Neural cell (in vitro differentiated cells): ENCODE results near the gene GNG12. TPM values are rescaled to one million over a fixed set of nuclear protein-coding genes. Genes with fewer than 3 reads are reported as not detected.

Experiments used
- H2AFZ ChIP-seq: fragments of 200-600, 300-800 bp; sonication (generic), shearing (Covaris generic); 2 replicates; pipeline ENCODE4 v1.6.0; 2014; ENCODE audit warnings: low read depth, mild to moderate bottlenecking, antibody characterized with exemption, low read length, moderate library complexity
- H3F3A ChIP-seq: fragments of 200-600 bp; shearing (Covaris generic); 2 replicates; pipeline ENCODE4 v1.6.1; 2016; ENCODE audit warnings: mild to moderate bottlenecking, moderate library complexity, mixed read lengths, antibody characterized with exemption, low read length; ENCODE audit not compliant: insufficient read depth, poor library complexity, severe bottlenecking
- H3K27ac ChIP-seq: fragments of 200-600, 300-800 bp; sonication (generic), shearing (Covaris generic); 2 replicates; pipeline ENCODE4 v1.5.1; 2014; ENCODE audit warnings: mild to moderate bottlenecking, low read length, moderate library complexity
- H3K27me3 ChIP-seq: fragments of 300-800, 200-600 bp; sonication (generic), shearing (Covaris generic); 2 replicates; pipeline ENCODE4 v1.6.0; 2014; ENCODE audit warnings: mild to moderate bottlenecking, low read depth, low read length, moderate library complexity; ENCODE audit not compliant: insufficient read depth
- H3K36me3 ChIP-seq: fragments of 300-800, 200-600 bp; sonication (generic), shearing (Covaris generic); 2 replicates; pipeline ENCODE4 v1.5.1; 2014; ENCODE audit warnings: mild to moderate bottlenecking, antibody characterized with exemption, low read length, moderate library complexity; ENCODE audit not compliant: insufficient read depth
- H3K4me2 ChIP-seq: fragments of 300-800, 200-600 bp; sonication (generic), shearing (Covaris generic); 2 replicates; pipeline ENCODE4 v1.6.0; 2014; ENCODE audit warnings: mild to moderate bottlenecking, low read length
- H3K4me3 ChIP-seq: fragments of 300-800, 200-600 bp; sonication (generic), shearing (Covaris generic); 2 replicates; pipeline ENCODE4 v1.5.1; 2014; ENCODE audit warnings: mild to moderate bottlenecking, low read length, moderate library complexity
- H3K79me2 ChIP-seq: fragments of 200-600 bp; shearing (Covaris generic); replicated peaks from 2 replicates; pipeline ENCODE4 v1.6.0; 2014; ENCODE audit warnings: mild to moderate bottlenecking, low read length, moderate library complexity; ENCODE audit not compliant: insufficient read depth
- H3K9ac ChIP-seq: fragments of 300-800, 200-600 bp; sonication (generic), shearing (Covaris generic); 2 replicates; pipeline ENCODE4 v1.6.1; 2016; ENCODE audit warnings: mild to moderate bottlenecking, low read length, mixed read lengths
- H3K9me2 ChIP-seq: fragments of 200-600 bp; shearing (Covaris generic); 2 replicates; pipeline ENCODE4 v1.6.1; 2016; ENCODE audit warnings: mild to moderate bottlenecking, low read length, mixed read lengths; ENCODE audit not compliant: insufficient read depth
- H3K9me3 ChIP-seq: fragments of 200-600, 300-800 bp; sonication (generic), shearing (Covaris generic); 2 replicates; pipeline ENCODE4 v1.6.1; 2016; ENCODE audit warnings: mild to moderate bottlenecking, mixed run types, low read length, moderate library complexity, mixed read lengths
- H4K20me1 ChIP-seq: fragments of 200-600 bp; shearing (Covaris generic); 2 replicates; pipeline ENCODE4 v1.6.1; 2016; ENCODE audit warnings: mild to moderate bottlenecking, mixed run types; ENCODE audit not compliant: insufficient read depth
- EP300 ChIP-seq: fragments of 450-650 bp; conservative IDR thresholded peaks from 2 replicates; pipeline ENCODE4 v1.6.1; 2014; ENCODE audit warnings: antibody characterized with exemption, mild to moderate bottlenecking, moderate library complexity; ENCODE audit not compliant: poor library complexity, severe bottlenecking
- EZH2 ChIP-seq: fragments of 200-600, 300-800 bp; shearing (Covaris generic), sonication (generic); IDR thresholded peaks from 2 replicates; pipeline ENCODE4 v1.6.1; 2014; ENCODE audit warnings: antibody characterized with exemption, low read length, borderline replicate concordance, mild to moderate bottlenecking; ENCODE audit not compliant: insufficient read depth, poor library complexity, severe bottlenecking
- MXI1 ChIP-seq: fragments of 450-650 bp; conservative IDR thresholded peaks from 2 replicates; pipeline ENCODE4 v1.6.1; 2014; ENCODE audit warnings: antibody characterized with exemption, mild to moderate bottlenecking; ENCODE audit not compliant: poor library complexity, severe bottlenecking
- POLR2AphosphoS5 ChIP-seq: IDR thresholded peaks from 2 replicates; pipeline ENCODE4 v1.6.1; 2012
- RAD21 ChIP-seq: fragments of 450-650 bp; conservative IDR thresholded peaks from 2 replicates; pipeline ENCODE4 v1.6.1; 2014; ENCODE audit warnings: antibody characterized with exemption, mild to moderate bottlenecking, moderate library complexity
- REST ChIP-seq: IDR thresholded peaks from 2 replicates; pipeline ENCODE4 v1.6.1; 2012; ENCODE audit warnings: borderline replicate concordance
- SMC3 ChIP-seq: fragments of 450-650 bp; conservative IDR thresholded peaks from 2 replicates; pipeline ENCODE4 v1.6.1; 2014; ENCODE audit warnings: antibody characterized with exemption, mild to moderate bottlenecking, moderate library complexity; ENCODE audit not compliant: poor library complexity
- TAF1 ChIP-seq: IDR thresholded peaks from 2 replicates; pipeline ENCODE4 v1.6.1; 2012; ENCODE audit warnings: low read depth
- polyA plus RNA-seq: library from polyadenylated mRNA; depleted of rRNA; stranded (reverse); fragments of >200 nt; gene quantifications from 2 replicates; pipeline ENCODE4 v1.2.3, GENCODE V29; 2014
- TF ChIP-seq, protein P1 (sequence below): fragments of 450-650 bp; IDR thresholded peaks from 2 replicates; pipeline ENCODE4 v1.5.1; 2014; ENCODE audit warnings: antibody characterized with exemption, mild to moderate bottlenecking, moderate library complexity; ENCODE audit not compliant: poor library complexity, severe bottlenecking

GNG12 gene
- polyA plus RNA-seq, 1 donor from 2014 or later, result 0.35 TPM

DNA sequence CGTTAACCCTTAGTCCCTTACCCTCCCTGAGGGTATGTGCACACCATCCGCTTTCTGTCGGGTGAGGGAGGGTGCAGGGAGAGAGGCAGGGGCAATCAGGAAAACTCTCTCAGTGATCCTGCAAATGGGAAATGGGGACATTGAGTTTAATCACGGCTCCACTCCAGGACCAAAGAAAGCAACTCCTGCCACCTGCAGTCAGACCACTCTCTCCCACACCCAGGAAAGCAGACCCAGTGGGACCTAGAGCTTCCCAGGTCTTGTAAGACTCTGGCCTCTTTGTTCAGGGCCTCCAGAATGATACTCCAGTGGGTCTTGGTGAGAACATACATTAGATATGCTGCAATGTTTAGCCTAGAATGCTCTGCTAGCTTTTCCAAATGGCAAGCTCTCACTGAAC lies 71.5 kb downstream of the GNG12 start:
- Histone ChIP-seq H3K4me2 (no peak overlapping the region), H2AFZ (no peak overlapping the region), H3K9me3 (no peaks in the 10 kb centered on the region), H3K27ac (no peak overlapping the region), H3K27me3 (no peaks in the 10 kb centered on the region), H3K36me3 (no peaks in the 10 kb centered on the region), H3F3A (no peaks in the 10 kb centered on the region), H3K9me2 (no peaks in the 10 kb centered on the region), H3K9ac (no peak overlapping the region), H4K20me1 (no peaks in the 10 kb centered on the region), H3K79me2 (no peaks in the 10 kb centered on the region), H3K4me3 (no peak overlapping the region)
- no peak for TF ChIP-seq MXI1
- TF ChIP-seq EZH2, result no peak
- TF ChIP-seq SMC3, result no peak
- no peak for TF ChIP-seq EP300
- no peak for TF ChIP-seq POLR2AphosphoS5
- TF ChIP-seq RAD21, result no peak
- TF ChIP-seq, protein P1, sequence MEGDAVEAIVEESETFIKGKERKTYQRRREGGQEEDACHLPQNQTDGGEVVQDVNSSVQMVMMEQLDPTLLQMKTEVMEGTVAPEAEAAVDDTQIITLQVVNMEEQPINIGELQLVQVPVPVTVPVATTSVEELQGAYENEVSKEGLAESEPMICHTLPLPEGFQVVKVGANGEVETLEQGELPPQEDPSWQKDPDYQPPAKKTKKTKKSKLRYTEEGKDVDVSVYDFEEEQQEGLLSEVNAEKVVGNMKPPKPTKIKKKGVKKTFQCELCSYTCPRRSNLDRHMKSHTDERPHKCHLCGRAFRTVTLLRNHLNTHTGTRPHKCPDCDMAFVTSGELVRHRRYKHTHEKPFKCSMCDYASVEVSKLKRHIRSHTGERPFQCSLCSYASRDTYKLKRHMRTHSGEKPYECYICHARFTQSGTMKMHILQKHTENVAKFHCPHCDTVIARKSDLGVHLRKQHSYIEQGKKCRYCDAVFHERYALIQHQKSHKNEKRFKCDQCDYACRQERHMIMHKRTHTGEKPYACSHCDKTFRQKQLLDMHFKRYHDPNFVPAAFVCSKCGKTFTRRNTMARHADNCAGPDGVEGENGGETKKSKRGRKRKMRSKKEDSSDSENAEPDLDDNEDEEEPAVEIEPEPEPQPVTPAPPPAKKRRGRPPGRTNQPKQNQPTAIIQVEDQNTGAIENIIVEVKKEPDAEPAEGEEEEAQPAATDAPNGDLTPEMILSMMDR, result no peak
- TF ChIP-seq REST, result no peak
- TF ChIP-seq TAF1, result no peak

GRCh38 chr1:67761091-67761490 lies 72.2 kb downstream of the GNG12 start:
- Histone ChIP-seq H3K79me2 (no peaks in the 10 kb centered on the region), H3K36me3 (no peaks in the 10 kb centered on the region), H3K9me2 (no peaks in the 10 kb centered on the region), H3K9ac (no peak overlapping the region), H4K20me1 (no peaks in the 10 kb centered on the region), H3K9me3 (no peaks in the 10 kb centered on the region), H3K27me3 (no peaks in the 10 kb centered on the region), H2AFZ (no peak overlapping the region), H3K4me3 (no peak overlapping the region), H3K4me2 (no peak overlapping the region), H3F3A (no peaks in the 10 kb centered on the region), H3K27ac (no peak overlapping the region)
- TF ChIP-seq SMC3 (no peak), MXI1 (no peak)
